Measurements from ENCODE around the gene HTATSF1.

Gene HTATSF1

GRCh38 chrX:136467303-136467702 is 30.1 kb upstream of the HTATSF1 start:
- Histone ChIP-seq H3K27me3 (ENCODE audit: control insufficient read depth in 5 of 5, insufficient read depth in 4 of 5, low read length in 5 of 5) (peaks cover 4 to 14% (median 11%) of the 10 kb centered on the region in 5 donors), H3K27ac (ENCODE audit: low read depth, low read length) (no peak overlapping the region), H3K9ac (ENCODE audit: low read length in 5 of 5) (no peak overlapping the region), H3K36me3 (ENCODE audit: control insufficient read depth in 5 of 5, insufficient read depth in 5 of 5, low read length in 5 of 5) (no peaks in the 10 kb centered on the region), H3K4me1 (ENCODE audit: control insufficient read depth in 5 of 5, insufficient read depth in 5 of 5, low read length in 5 of 5) (peaks cover 0 to 8% (median 4%) of the 10 kb centered on the region in 5 donors), H3K9me3 (ENCODE audit: control insufficient read depth in 5 of 5, low read length in 5 of 5) (no peaks in the 10 kb centered on the region), H3K4me3 (ENCODE audit: low read depth in 1 of 5, low read length in 5 of 5) (no peak overlapping the region)

GRCh38 chrX:136468391-136469103 is 28.8 kb upstream of the HTATSF1 start:
- Histone ChIP-seq H3K36me3 (ENCODE audit: control insufficient read depth in 5 of 5, insufficient read depth in 5 of 5, low read length in 5 of 5) (no peaks in the 10 kb centered on the region), H3K9me3 (ENCODE audit: control insufficient read depth in 5 of 5, low read length in 5 of 5) (no peaks in the 10 kb centered on the region), H3K9ac (ENCODE audit: low read length in 5 of 5) (no peak overlapping the region), H3K4me1 (ENCODE audit: control insufficient read depth in 5 of 5, insufficient read depth in 5 of 5, low read length in 5 of 5) (peaks cover 0 to 8% (median 4%) of the 10 kb centered on the region in 5 donors), H3K4me3 (ENCODE audit: low read depth in 1 of 5, low read length in 5 of 5) (no peak overlapping the region), H3K27ac (ENCODE audit: low read depth, low read length) (no peak overlapping the region), H3K27me3 (ENCODE audit: control insufficient read depth in 5 of 5, insufficient read depth in 4 of 5, low read length in 5 of 5) (peaks cover 4 to 14% (median 12%) of the 10 kb centered on the region in 5 donors)

GRCh38 chrX:136473663-136474062 is 23.7 kb upstream of the HTATSF1 start:
- Histone ChIP-seq H3K27me3 (ENCODE audit: control insufficient read depth in 5 of 5, insufficient read depth in 4 of 5, low read length in 5 of 5) (peaks cover 0 to 10% (median 5%) of the 10 kb centered on the region in 5 donors), H3K9me3 (ENCODE audit: control insufficient read depth in 5 of 5, low read length in 5 of 5) (no peaks in the 10 kb centered on the region), H3K36me3 (ENCODE audit: control insufficient read depth in 5 of 5, insufficient read depth in 5 of 5, low read length in 5 of 5) (no peaks in the 10 kb centered on the region), H3K27ac (ENCODE audit: low read depth, low read length) (no peak overlapping the region), H3K4me3 (ENCODE audit: low read depth in 1 of 5, low read length in 5 of 5) (no peak overlapping the region), H3K9ac (ENCODE audit: low read length in 5 of 5) (no peak overlapping the region), H3K4me1 (ENCODE audit: control insufficient read depth in 5 of 5, insufficient read depth in 5 of 5, low read length in 5 of 5) (peaks cover 0 to 8% (median 4%) of the 10 kb centered on the region in 5 donors)

GRCh38 chrX:136475236-136475635 is 22.2 kb upstream of the HTATSF1 start:
- Histone ChIP-seq H3K27me3 (ENCODE audit: control insufficient read depth in 5 of 5, insufficient read depth in 4 of 5, low read length in 5 of 5) (peaks cover 0 to 7% (median 5%) of the 10 kb centered on the region in 5 donors), H3K4me3 (ENCODE audit: low read depth in 1 of 5, low read length in 5 of 5) (no peak overlapping the region), H3K27ac (ENCODE audit: low read depth, low read length) (no peak overlapping the region), H3K36me3 (ENCODE audit: control insufficient read depth in 5 of 5, insufficient read depth in 5 of 5, low read length in 5 of 5) (no peaks in the 10 kb centered on the region), H3K9me3 (ENCODE audit: control insufficient read depth in 5 of 5, low read length in 5 of 5) (no peaks in the 10 kb centered on the region), H3K9ac (ENCODE audit: low read length in 5 of 5) (no peak overlapping the region), H3K4me1 (ENCODE audit: control insufficient read depth in 5 of 5, insufficient read depth in 5 of 5, low read length in 5 of 5) (peaks cover 0 to 10% (median 4%) of the 10 kb centered on the region in 5 donors)

- Histone ChIP-seq H3K4me1 (ENCODE audit: control insufficient read depth in 5 of 5, insufficient read depth in 5 of 5, low read length in 5 of 5) (peaks cover 0 to 7% (median 0%) of the 10 kb centered on the region in 5 donors), H3K36me3 (ENCODE audit: control insufficient read depth in 5 of 5, insufficient read depth in 5 of 5, low read length in 5 of 5) (no peaks in the 10 kb centered on the region), H3K9ac (ENCODE audit: low read length in 5 of 5) (no peak overlapping the region), H3K27ac (ENCODE audit: low read depth, low read length) (no peak overlapping the region), H3K27me3 (ENCODE audit: control insufficient read depth in 5 of 5, insufficient read depth in 4 of 5, low read length in 5 of 5) (peaks cover 0 to 6% (median 3%) of the 10 kb centered on the region in 5 donors), H3K9me3 (ENCODE audit: control insufficient read depth in 5 of 5, low read length in 5 of 5) (no peaks in the 10 kb centered on the region), H3K4me3 (ENCODE audit: low read depth in 1 of 5, low read length in 5 of 5) (no peak overlapping the region)
Measured at GRCh38 chrX:136476501-136476900, 20.9 kb upstream of the HTATSF1 start.

- Histone ChIP-seq H3K9ac (ENCODE audit: low read length in 5 of 5) (no peak overlapping the region), H3K27ac (ENCODE audit: low read depth, low read length) (no peak overlapping the region), H3K27me3 (ENCODE audit: control insufficient read depth in 5 of 5, insufficient read depth in 4 of 5, low read length in 5 of 5) (peaks cover 0 to 6% (median 3%) of the 10 kb centered on the region in 5 donors), H3K36me3 (ENCODE audit: control insufficient read depth in 5 of 5, insufficient read depth in 5 of 5, low read length in 5 of 5) (no peaks in the 10 kb centered on the region), H3K9me3 (ENCODE audit: control insufficient read depth in 5 of 5, low read length in 5 of 5) (no peaks in the 10 kb centered on the region), H3K4me3 (ENCODE audit: low read depth in 1 of 5, low read length in 5 of 5) (no peak overlapping the region), H3K4me1 (ENCODE audit: control insufficient read depth in 5 of 5, insufficient read depth in 5 of 5, low read length in 5 of 5) (peaks cover 0 to 6% (median 0%) of the 10 kb centered on the region in 5 donors)
Measured at GRCh38 chrX:136477026-136477425, 20.4 kb upstream of the HTATSF1 start.

- H3K9me3 ChIP-seq (ENCODE audit: control insufficient read depth in 5 of 5, low read length in 5 of 5), result no peaks in the 10 kb centered on the region
- H3K27me3 ChIP-seq (ENCODE audit: control insufficient read depth in 5 of 5, insufficient read depth in 4 of 5, low read length in 5 of 5), result peaks cover 2 to 9% (median 9%) of the 10 kb centered on the region in 5 donors
- no peaks in the 10 kb centered on the region for H3K36me3 ChIP-seq (ENCODE audit: control insufficient read depth in 5 of 5, insufficient read depth in 5 of 5, low read length in 5 of 5)
- H3K27ac ChIP-seq (ENCODE audit: low read depth, low read length), result no peak overlapping the region
- H3K4me1 ChIP-seq (ENCODE audit: control insufficient read depth in 5 of 5, insufficient read depth in 5 of 5, low read length in 5 of 5), result peaks cover 0 to 6% (median 0%) of the 10 kb centered on the region in 5 donors
- no peak overlapping the region for H3K9ac ChIP-seq (ENCODE audit: low read length in 5 of 5)
- H3K4me3 ChIP-seq (ENCODE audit: low read depth in 1 of 5, low read length in 5 of 5), result no peak overlapping the region
Measured at GRCh38 chrX:136480383-136480782, 17.0 kb upstream of the HTATSF1 start.

GRCh38 chrX:136487647-136488046 is 9.7 kb upstream of the HTATSF1 start, which contains the start of gene BRS3:
BRS3 (plus strand) TSS chrX:136487947; CDS start chrX:136488115, 168 bp downstream.
- H3K36me3 ChIP-seq (ENCODE audit: control insufficient read depth in 5 of 5, insufficient read depth in 5 of 5, low read length in 5 of 5), result no peaks in the 10 kb centered on the region
- no peak within 1 kb of the TSS for H3K9ac ChIP-seq (ENCODE audit: low read length in 5 of 5)
- no peaks in the 10 kb centered on the region for H3K4me1 ChIP-seq (ENCODE audit: control insufficient read depth in 5 of 5, insufficient read depth in 5 of 5, low read length in 5 of 5)
- no peak within 1 kb of the TSS for H3K27ac ChIP-seq (ENCODE audit: low read depth, low read length)
- H3K9me3 ChIP-seq (ENCODE audit: control insufficient read depth in 5 of 5, low read length in 5 of 5), result peaks cover 0 to 2% (median 0%) of the 10 kb centered on the region in 5 donors
- peaks cover 19 to 33% (median 30%) of the 10 kb centered on the region in 5 donors for H3K27me3 ChIP-seq (ENCODE audit: control insufficient read depth in 5 of 5, insufficient read depth in 4 of 5, low read length in 5 of 5)
- no peak within 1 kb of the TSS for H3K4me3 ChIP-seq (ENCODE audit: low read depth in 1 of 5, low read length in 5 of 5)

GRCh38 chrX:136488706-136489105 is 8.7 kb upstream of the HTATSF1 start:
- no peaks in the 10 kb centered on the region for H3K4me1 ChIP-seq (ENCODE audit: control insufficient read depth in 5 of 5, insufficient read depth in 5 of 5, low read length in 5 of 5)
- H3K27me3 ChIP-seq (ENCODE audit: control insufficient read depth in 5 of 5, insufficient read depth in 4 of 5, low read length in 5 of 5), result peaks cover 17 to 33% (median 27%) of the 10 kb centered on the region in 5 donors
- no peak overlapping the region for H3K4me3 ChIP-seq (ENCODE audit: low read depth in 1 of 5, low read length in 5 of 5)
- peaks cover 0 to 2% (median 0%) of the 10 kb centered on the region in 5 donors for H3K9me3 ChIP-seq (ENCODE audit: control insufficient read depth in 5 of 5, low read length in 5 of 5)
- H3K9ac ChIP-seq (ENCODE audit: low read length in 5 of 5), result no peak overlapping the region
- no peaks in the 10 kb centered on the region for H3K36me3 ChIP-seq (ENCODE audit: control insufficient read depth in 5 of 5, insufficient read depth in 5 of 5, low read length in 5 of 5)
- no peak overlapping the region for H3K27ac ChIP-seq (ENCODE audit: low read depth, low read length)

GRCh38 chrX:136491832-136492231 is 5.6 kb upstream of the HTATSF1 start:
- Histone ChIP-seq H3K4me3 (ENCODE audit: low read depth in 1 of 5, low read length in 5 of 5) (no peak overlapping the region), H3K27ac (ENCODE audit: low read depth, low read length) (no peak overlapping the region), H3K4me1 (ENCODE audit: control insufficient read depth in 5 of 5, insufficient read depth in 5 of 5, low read length in 5 of 5) (peaks cover 0 to 5% (median 4%) of the 10 kb centered on the region in 5 donors), H3K9ac (ENCODE audit: low read length in 5 of 5) (no peak overlapping the region), H3K27me3 (ENCODE audit: control insufficient read depth in 5 of 5, insufficient read depth in 4 of 5, low read length in 5 of 5) (peaks cover 12 to 35% (median 22%) of the 10 kb centered on the region in 5 donors), H3K9me3 (ENCODE audit: control insufficient read depth in 5 of 5, low read length in 5 of 5) (peaks cover 0 to 2% (median 0%) of the 10 kb centered on the region in 5 donors), H3K36me3 (ENCODE audit: control insufficient read depth in 5 of 5, insufficient read depth in 5 of 5, low read length in 5 of 5) (no peaks in the 10 kb centered on the region)
